SK-N-SH treated with all-trans-retinoic acid at 6 μM for 48 hours (cell line): ENCODE results near the gene RPRML.

Experiments
- ARNTL ChIP-seq: fragments of 450-650 bp; formaldehyde crosslinking; IDR thresholded peaks from 2 replicates; pipeline ENCODE4 v1.5.0; 2020; ENCODE audit warnings: low read depth, mild to moderate bottlenecking, moderate library complexity, borderline replicate concordance
- BACH2 ChIP-seq: fragments of 250-450 bp; sonication (Bioruptor Pico); IDR thresholded peaks from 2 replicates; pipeline ENCODE4 v1.9.0; 2021; ENCODE audit warnings: mild to moderate bottlenecking, borderline replicate concordance
- CSDC2 ChIP-seq: fragments of 250-450 bp; sonication (Bioruptor Pico); IDR thresholded peaks from 2 replicates; pipeline ENCODE4 v1.5.0; 2020; ENCODE audit warnings: mild to moderate bottlenecking, moderate library complexity
- RARB ChIP-seq: fragments of 250-450 bp; sonication (Bioruptor Pico); IDR thresholded peaks from 2 replicates; pipeline ENCODE4 v1.8.0; 2021; ENCODE audit warnings: mild to moderate bottlenecking, moderate library complexity
- ZFP30 ChIP-seq: fragments of 450-650 bp; formaldehyde crosslinking; IDR thresholded peaks from 2 replicates; pipeline ENCODE4 v1.5.0; 2022; ENCODE audit warnings: mild to moderate bottlenecking, moderate library complexity
- ZNF565 ChIP-seq: fragments of 450-650 bp; formaldehyde crosslinking; conservative IDR thresholded peaks from 2 replicates; pipeline ENCODE4 v1.5.0; 2020; ENCODE audit warnings: low read depth, mild to moderate bottlenecking, moderate library complexity
- ZNF8 ChIP-seq: fragments of 450-650 bp; formaldehyde crosslinking; IDR thresholded peaks from 2 replicates; pipeline ENCODE4 v1.5.0; 2020; ENCODE audit warnings: mild to moderate bottlenecking, moderate library complexity
- TF ChIP-seq, protein P1 (sequence below): fragments of 250-450 bp; sonication (Bioruptor Pico); IDR thresholded peaks from 2 replicates; pipeline ENCODE4 v1.8.0; 2020; ENCODE audit warnings: mild to moderate bottlenecking, moderate library complexity, borderline replicate concordance

DNA sequence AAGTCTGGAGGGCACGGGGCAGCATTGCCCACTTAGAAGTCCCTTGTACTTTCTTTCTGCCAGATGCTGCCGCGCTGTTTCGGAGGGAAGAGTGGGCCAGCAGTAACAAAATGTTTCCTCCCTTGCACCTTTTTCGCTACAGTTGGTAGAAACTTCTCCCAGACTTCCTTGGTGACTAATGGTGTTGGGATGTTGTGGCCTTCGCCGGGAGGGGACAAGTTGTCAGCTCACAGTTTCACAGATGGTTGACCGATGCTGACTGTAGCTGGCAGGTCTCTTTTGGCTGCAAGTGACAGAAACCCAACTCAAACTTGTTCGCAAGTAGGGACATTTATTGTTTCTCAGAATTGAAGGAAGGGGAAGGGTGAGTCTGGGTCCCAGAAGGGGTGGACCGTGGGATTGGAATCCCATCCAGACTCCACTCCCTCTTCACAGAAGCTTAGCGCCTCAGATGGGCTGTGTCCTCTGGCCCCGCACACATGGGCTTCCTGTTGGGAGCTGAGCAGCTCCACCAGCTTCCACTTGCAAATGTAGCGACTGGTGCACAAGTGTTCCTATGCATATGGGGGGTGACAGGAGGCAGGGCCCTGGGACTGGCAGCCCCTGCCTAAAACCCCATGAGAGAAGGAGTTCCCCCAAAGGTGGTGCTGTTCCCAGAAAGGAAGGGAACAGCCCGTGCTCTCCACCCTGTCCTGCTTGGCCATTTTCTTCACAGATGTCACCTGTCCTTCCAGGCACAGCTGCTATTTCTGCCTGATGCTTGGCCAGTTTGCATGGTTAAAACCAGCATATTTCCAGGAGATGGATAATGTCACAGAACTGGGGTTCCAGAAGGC lies 30.9 kb upstream of the RPRML start:
- no peak for TF ChIP-seq ARNTL (CRISPR knock-in tag)
- no peak for TF ChIP-seq CSDC2 (CRISPR knock-in tag)
- no peak for TF ChIP-seq BACH2 (CRISPR knock-in tag)
- no peak for TF ChIP-seq RARB
- no peak for TF ChIP-seq ZFP30 (CRISPR knock-in tag)
- TF ChIP-seq ZNF8 (CRISPR knock-in tag), result no peak
- no peak for TF ChIP-seq ZNF565 (CRISPR knock-in tag)
- TF ChIP-seq, protein P1, sequence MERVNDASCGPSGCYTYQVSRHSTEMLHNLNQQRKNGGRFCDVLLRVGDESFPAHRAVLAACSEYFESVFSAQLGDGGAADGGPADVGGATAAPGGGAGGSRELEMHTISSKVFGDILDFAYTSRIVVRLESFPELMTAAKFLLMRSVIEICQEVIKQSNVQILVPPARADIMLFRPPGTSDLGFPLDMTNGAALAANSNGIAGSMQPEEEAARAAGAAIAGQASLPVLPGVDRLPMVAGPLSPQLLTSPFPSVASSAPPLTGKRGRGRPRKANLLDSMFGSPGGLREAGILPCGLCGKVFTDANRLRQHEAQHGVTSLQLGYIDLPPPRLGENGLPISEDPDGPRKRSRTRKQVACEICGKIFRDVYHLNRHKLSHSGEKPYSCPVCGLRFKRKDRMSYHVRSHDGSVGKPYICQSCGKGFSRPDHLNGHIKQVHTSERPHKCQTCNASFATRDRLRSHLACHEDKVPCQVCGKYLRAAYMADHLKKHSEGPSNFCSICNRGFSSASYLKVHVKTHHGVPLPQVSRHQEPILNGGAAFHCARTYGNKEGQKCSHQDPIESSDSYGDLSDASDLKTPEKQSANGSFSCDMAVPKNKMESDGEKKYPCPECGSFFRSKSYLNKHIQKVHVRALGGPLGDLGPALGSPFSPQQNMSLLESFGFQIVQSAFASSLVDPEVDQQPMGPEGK (CRISPR knock-in tag), result no peak
